Keratinocyte (primary cell): ENCODE results near the gene GRIA3. TPM values are rescaled to one million over a fixed set of nuclear protein-coding genes. Genes with fewer than 3 reads are reported as not detected.

Source experiments
- DNase-seq: peaks from one replicate; pipeline ENCODE4 v3.0.0-alpha.2; 2011; ENCODE audit warnings: low read depth, missing footprints, low spot score
- FAIRE-seq: peaks from 2 replicates; lab custom pipeline; 2011; peaks lifted over from hg19 to GRCh38; lab: Jason Lieb, UNC
- H2AFZ ChIP-seq: 2 replicates; pipeline ENCODE4 v1.6.0; 2012; ENCODE audit warnings: low read length, control low read depth, inconsistent platforms; ENCODE audit not compliant: control insufficient read depth
- H3K27ac ChIP-seq: 2 replicates; pipeline ENCODE4 v1.5.1; 2011; ENCODE audit warnings: low read length; ENCODE audit not compliant: control insufficient read depth, insufficient read depth
- H3K27me3 ChIP-seq: 3 replicates; pipeline ENCODE4 v1.6.0; 2011; ENCODE audit warnings: low read length; ENCODE audit not compliant: control insufficient read depth, insufficient read depth; ENCODE audit errors: extremely low read depth
- H3K36me3 ChIP-seq, 2 experiments: 2 replicates in 1 of 2; 3 replicates in 1 of 2; pipeline ENCODE4 v1.5.1; 2011; ENCODE audit warnings: low read length in 2 of 2, mild to moderate bottlenecking in 1 of 2; ENCODE audit not compliant: control insufficient read depth in 2 of 2, insufficient read depth in 2 of 2; ENCODE audit errors: extremely low read depth in 1 of 2
- H3K4me1 ChIP-seq: 3 replicates; pipeline ENCODE4 v1.5.1; 2011; ENCODE audit warnings: low read length; ENCODE audit not compliant: control insufficient read depth, insufficient read depth; ENCODE audit errors: extremely low read depth
- H3K4me2 ChIP-seq: 3 replicates; pipeline ENCODE4 v1.6.0; 2011; ENCODE audit warnings: low read depth, low read length; ENCODE audit not compliant: control insufficient read depth, insufficient read depth; ENCODE audit errors: extremely low read depth
- H3K4me3 ChIP-seq, 3 experiments: fragments of 200-600 bp in 1 of 3; sonication (generic) in 1 of 3; 2 replicates in 2 of 3; 3 replicates in 1 of 3; pipeline ENCODE4 v1.5.1; 2011 to 2016; ENCODE audit warnings: low read length in 3 of 3, mild to moderate bottlenecking in 3 of 3, control low read depth in 2 of 3, inconsistent platforms in 1 of 3, low read depth in 1 of 3, mixed read lengths in 1 of 3, mixed run types in 1 of 3, moderate library complexity in 1 of 3; ENCODE audit not compliant: control insufficient read depth in 2 of 3, insufficient read depth in 2 of 3; ENCODE audit errors: extremely low read depth in 1 of 3
- H3K79me2 ChIP-seq: 2 replicates; pipeline ENCODE4 v1.6.0; 2012; ENCODE audit warnings: low read length; ENCODE audit not compliant: control insufficient read depth, insufficient read depth
- H3K9ac ChIP-seq: 3 replicates; pipeline ENCODE4 v1.6.0; 2011; ENCODE audit warnings: low read length; ENCODE audit not compliant: control insufficient read depth, insufficient read depth; ENCODE audit errors: extremely low read depth
- H3K9me1 ChIP-seq: 3 replicates; pipeline ENCODE4 v1.6.0; 2011; ENCODE audit warnings: low read length; ENCODE audit not compliant: control insufficient read depth, insufficient read depth; ENCODE audit errors: extremely low read depth
- H3K9me3 ChIP-seq: 2 replicates; pipeline ENCODE4 v1.5.1; 2012; ENCODE audit warnings: low read depth, low read length; ENCODE audit not compliant: control insufficient read depth
- H4K20me1 ChIP-seq: 3 replicates; pipeline ENCODE4 v1.6.0; 2011; ENCODE audit warnings: low read length; ENCODE audit not compliant: control insufficient read depth, insufficient read depth; ENCODE audit errors: extremely low read depth
- CTCF ChIP-seq, 3 experiments: IDR thresholded peaks in 1 of 3; conservative IDR thresholded peaks in 1 of 3; optimal IDR thresholded peaks in 1 of 3; 2 replicates in 2 of 3; 3 replicates in 1 of 3; pipeline versions ENCODE3 to v1.5.1; 2011; ENCODE audit warnings: low read length in 3 of 3, mild to moderate bottlenecking in 3 of 3, moderate library complexity in 2 of 3, control low read depth in 1 of 3, inconsistent platforms in 1 of 3; ENCODE audit not compliant: insufficient read depth in 2 of 3; ENCODE audit errors: extremely low read depth in 1 of 3
- EZH2 ChIP-seq: IDR thresholded peaks from one replicate; pipeline ENCODE4 v1.6.1; 2012; ENCODE audit warnings: inconsistent platforms, mild to moderate bottlenecking, low read length, moderate library complexity
- dilution Hi-C: fragments of 300-500 bp; cut with MboI; formaldehyde crosslinking; loops from one replicate; pipeline ENCODE4 v1.7.0; 2020; ENCODE audit warnings: low sequenced_read_pairs; ENCODE audit not compliant: extremely low pct_ligation_motif_present
- polyA plus RNA-seq, 5 experiments: library from polyadenylated mRNA; depleted of rRNA in 3 of 5; stranded (reverse) in 3 of 5; stranded (forward) in 1 of 5; unstranded in 1 of 5; fragments of >200 nt; gene quantifications; 1 replicate in 1 of 5; 2 replicates in 3 of 5; 3 replicates in 1 of 5; pipeline versions ENCODE4 v1.2.1 to v1.2.3, GENCODE V29; 2011 to 2012; ENCODE audit warnings: missing spikeins in 2 of 5, low read depth in 1 of 5, low replicate concordance in 1 of 5

GRIA3 gene
- polyA plus RNA-seq, 1 donor (not counting 4 experiments of a cell fraction or from before 2014, with no cell fraction given), result not detected

GRCh38 chrX:123172869-123173268 is 11.2 kb upstream of the GRIA3 start:
- Histone ChIP-seq H4K20me1 (no peaks in the 10 kb centered on the region), H3K9ac (no peak overlapping the region), H3K36me3 (no peaks in the 10 kb centered on the region), H3K27ac (no peak overlapping the region), H3K27me3 (no peaks in the 10 kb centered on the region), H2AFZ (no peak overlapping the region), H3K9me3 (no peaks in the 10 kb centered on the region), H3K9me1 (no peaks in the 10 kb centered on the region), H3K4me2 (no peak overlapping the region), H3K79me2 (no peaks in the 10 kb centered on the region), H3K4me3 (no peak overlapping the region), H3K4me1 (no peaks in the 10 kb centered on the region)
- FAIRE-seq, result no peak
- no peak for DNase-seq
- TF ChIP-seq EZH2 (no peak), CTCF (optimal IDR thresholded peaks at IDR 0.05 in 1 of 3, IDR thresholded peaks at IDR 0.05 in 1 of 3, conservative IDR thresholded peaks at IDR 0.05 in 1 of 3; ENCODE audit: extremely low read depth in 1 of 3, insufficient read depth in 2 of 3, low read length in 3 of 3) (no peak)
- dilution Hi-C loops, result no loop called here

GRCh38 chrX:123173833-123174232 is 10.2 kb upstream of the GRIA3 start:
- FAIRE-seq, result no peak
- no peak for DNase-seq

More at GRCh38 chrX:123173833-123174232, 10.2 kb upstream of the GRIA3 start:
- dilution Hi-C loops, result no loop called here
- Histone ChIP-seq H4K20me1 (no peaks in the 10 kb centered on the region), H3K4me2 (no peak overlapping the region), H3K27ac (no peak overlapping the region), H3K27me3 (no peaks in the 10 kb centered on the region), H3K9me3 (no peaks in the 10 kb centered on the region), H3K79me2 (no peaks in the 10 kb centered on the region), H3K4me1 (no peaks in the 10 kb centered on the region), H3K36me3 (no peaks in the 10 kb centered on the region), H3K9me1 (no peaks in the 10 kb centered on the region), H3K4me3 (no peak overlapping the region), H2AFZ (no peak overlapping the region), H3K9ac (no peak overlapping the region)
- no peak for TF ChIP-seq EZH2
- TF ChIP-seq CTCF (optimal IDR thresholded peaks at IDR 0.05 in 1 of 3, IDR thresholded peaks at IDR 0.05 in 1 of 3, conservative IDR thresholded peaks at IDR 0.05 in 1 of 3; ENCODE audit: extremely low read depth in 1 of 3, insufficient read depth in 2 of 3, low read length in 3 of 3), result peak in 2 of 3 experiments; percentile 11 to 24
